Mesothelial cell of epicardium (in vitro differentiated cells): ENCODE data around the gene SIAH3. TPM values are rescaled to one million over a fixed set of nuclear protein-coding genes. Genes with fewer than 3 reads are reported as not detected.
"Not testable (repeated sequence)": the region's sequence is repeated elsewhere in the genome, so short reads cannot be mapped to it uniquely, and the experiment has no call there.

Experiments
- DNase-seq, 2 experiments: peaks; one replicate each; pipeline ENCODE4 v3.0.0; 2021; ENCODE audit warnings: low spot score in 2 of 2; ENCODE audit not compliant: unreplicated experiment in 2 of 2
- H3K27ac Mint-ChIP-seq: 2 replicates; pipeline ENCODE4 v1.8.0; 2021; ENCODE audit warnings: mixed read lengths
- H3K27me3 Mint-ChIP-seq: 2 replicates; pipeline ENCODE4 v1.8.0; 2021; ENCODE audit warnings: low read depth, mixed read lengths
- H3K36me3 Mint-ChIP-seq: 2 replicates; pipeline ENCODE4 v1.8.0; 2021; ENCODE audit warnings: mixed read lengths
- H3K4me1 Mint-ChIP-seq: 2 replicates; pipeline ENCODE4 v1.8.0; 2021; ENCODE audit warnings: mixed read lengths
- H3K4me3 Mint-ChIP-seq: 2 replicates; pipeline ENCODE4 v1.8.0; 2021; ENCODE audit warnings: mild to moderate bottlenecking, moderate library complexity, mixed read lengths
- H3K9me3 Mint-ChIP-seq: 2 replicates; pipeline ENCODE4 v1.8.0; 2021; ENCODE audit warnings: mixed read lengths
- total RNA-seq: library from RNA; stranded (reverse); gene quantifications from 3 replicates; pipeline ENCODE4 v1.2.1, GENCODE V29; 2021
- TF ChIP-seq, protein P1 (sequence below): fragments of 200-600 bp; sonication (generic); IDR thresholded peaks from one replicate; pipeline ENCODE4 v1.5.0; 2021; ENCODE audit warnings: antibody characterized with exemption; ENCODE audit not compliant: unreplicated experiment

SIAH3 gene
- total RNA-seq, 1 donor from 2014 or later: 0.42 TPM

DNA sequence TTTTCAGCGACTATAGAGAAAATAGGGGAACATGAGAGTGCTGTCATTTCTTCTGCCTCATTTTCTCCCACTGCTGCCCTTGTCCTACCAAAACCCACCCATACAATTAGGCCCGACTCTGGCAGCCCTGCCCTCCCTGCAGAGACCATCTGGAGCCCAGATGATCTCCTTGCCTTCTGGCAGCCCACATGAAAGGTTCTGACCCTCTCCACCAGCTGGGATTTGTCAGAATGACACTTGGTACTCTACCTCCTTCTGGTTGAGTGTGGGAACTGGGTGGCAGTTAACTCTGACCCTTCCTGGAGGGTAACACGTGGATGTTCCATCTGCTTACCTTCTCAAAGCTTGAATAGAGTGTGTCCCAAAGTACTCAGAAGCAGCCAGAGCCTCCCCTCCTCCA is 21.0 kb upstream of the SIAH3 start:
- H3K4me1 Mint-ChIP-seq: no peaks in the 10 kb centered on the region
- DNase-seq: no peak
- peaks cover 5% of the 10 kb centered on the region for H3K27me3 Mint-ChIP-seq
- no peak overlapping the region for H3K27ac Mint-ChIP-seq
- TF ChIP-seq, protein P1, sequence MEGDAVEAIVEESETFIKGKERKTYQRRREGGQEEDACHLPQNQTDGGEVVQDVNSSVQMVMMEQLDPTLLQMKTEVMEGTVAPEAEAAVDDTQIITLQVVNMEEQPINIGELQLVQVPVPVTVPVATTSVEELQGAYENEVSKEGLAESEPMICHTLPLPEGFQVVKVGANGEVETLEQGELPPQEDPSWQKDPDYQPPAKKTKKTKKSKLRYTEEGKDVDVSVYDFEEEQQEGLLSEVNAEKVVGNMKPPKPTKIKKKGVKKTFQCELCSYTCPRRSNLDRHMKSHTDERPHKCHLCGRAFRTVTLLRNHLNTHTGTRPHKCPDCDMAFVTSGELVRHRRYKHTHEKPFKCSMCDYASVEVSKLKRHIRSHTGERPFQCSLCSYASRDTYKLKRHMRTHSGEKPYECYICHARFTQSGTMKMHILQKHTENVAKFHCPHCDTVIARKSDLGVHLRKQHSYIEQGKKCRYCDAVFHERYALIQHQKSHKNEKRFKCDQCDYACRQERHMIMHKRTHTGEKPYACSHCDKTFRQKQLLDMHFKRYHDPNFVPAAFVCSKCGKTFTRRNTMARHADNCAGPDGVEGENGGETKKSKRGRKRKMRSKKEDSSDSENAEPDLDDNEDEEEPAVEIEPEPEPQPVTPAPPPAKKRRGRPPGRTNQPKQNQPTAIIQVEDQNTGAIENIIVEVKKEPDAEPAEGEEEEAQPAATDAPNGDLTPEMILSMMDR: no peak
- peaks cover under 1% of the 10 kb centered on the region for H3K9me3 Mint-ChIP-seq
- no peaks in the 10 kb centered on the region for H3K36me3 Mint-ChIP-seq
- no peak overlapping the region for H3K4me3 Mint-ChIP-seq

DNA sequence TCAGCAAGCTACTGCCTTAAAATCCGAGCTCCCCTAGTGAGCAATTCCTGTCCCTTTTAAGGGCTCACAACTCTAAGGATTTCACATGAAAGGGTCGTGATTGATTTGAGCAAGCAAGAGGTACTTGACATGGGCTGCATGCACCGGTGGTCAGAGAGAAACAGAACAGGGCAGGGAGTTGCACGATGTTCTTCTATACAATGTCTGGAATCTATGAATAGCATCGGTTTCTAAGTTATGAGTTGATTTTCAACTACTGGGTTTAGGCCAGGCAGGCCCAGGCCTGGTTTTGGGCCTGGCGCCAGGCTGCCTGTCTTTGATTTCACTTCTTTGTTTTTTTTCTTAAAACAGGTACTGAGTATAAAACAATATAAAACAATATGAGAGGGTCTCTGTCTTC is 19.6 kb upstream of the SIAH3 start:
- not testable (repeated sequence) for H3K4me3 Mint-ChIP-seq, H3K4me1 Mint-ChIP-seq, H3K9me3 Mint-ChIP-seq, H3K27ac Mint-ChIP-seq, H3K27me3 Mint-ChIP-seq, H3K36me3 Mint-ChIP-seq, DNase-seq

DNA sequence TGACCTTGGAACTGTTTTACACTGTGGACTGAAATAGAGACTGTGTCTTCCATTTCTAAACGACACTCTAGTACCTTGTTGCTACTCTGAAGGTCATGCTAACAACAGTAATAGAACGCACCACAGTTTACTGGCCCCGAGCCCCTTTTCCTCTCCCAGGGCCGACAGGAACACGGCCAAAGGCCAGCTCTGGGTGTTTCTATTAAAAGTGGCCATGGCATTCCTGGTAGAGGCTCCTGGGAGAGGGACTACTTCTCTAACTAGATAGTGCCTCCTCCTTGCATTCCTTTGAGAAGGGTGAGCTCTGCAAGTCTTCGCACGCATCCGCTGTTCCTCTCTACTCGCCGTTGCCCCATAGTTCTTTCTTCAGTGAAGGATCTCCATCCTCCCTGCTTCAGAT is 18.7 kb upstream of the SIAH3 start:
- H3K4me3 Mint-ChIP-seq: no peak overlapping the region
- TF ChIP-seq, protein P1: no peak
- peaks cover 3% of the 10 kb centered on the region for H3K9me3 Mint-ChIP-seq
- peaks cover 11% of the 10 kb centered on the region for H3K27me3 Mint-ChIP-seq
- no peak overlapping the region for H3K27ac Mint-ChIP-seq
- no peaks in the 10 kb centered on the region for H3K4me1 Mint-ChIP-seq
- H3K36me3 Mint-ChIP-seq: no peaks in the 10 kb centered on the region
- no peak for DNase-seq

GRCh38 chr13:45865414-45865813 is 13.9 kb upstream of the SIAH3 start:
- TF ChIP-seq, protein P1: no peak
- H3K27me3 Mint-ChIP-seq: peaks cover 36% of the 10 kb centered on the region
- H3K4me1 Mint-ChIP-seq: no peaks in the 10 kb centered on the region
- H3K9me3 Mint-ChIP-seq: peaks cover 3% of the 10 kb centered on the region
- H3K27ac Mint-ChIP-seq: no peak overlapping the region
- H3K4me3 Mint-ChIP-seq: no peak overlapping the region
- no peaks in the 10 kb centered on the region for H3K36me3 Mint-ChIP-seq
- DNase-seq: no peak

DNA sequence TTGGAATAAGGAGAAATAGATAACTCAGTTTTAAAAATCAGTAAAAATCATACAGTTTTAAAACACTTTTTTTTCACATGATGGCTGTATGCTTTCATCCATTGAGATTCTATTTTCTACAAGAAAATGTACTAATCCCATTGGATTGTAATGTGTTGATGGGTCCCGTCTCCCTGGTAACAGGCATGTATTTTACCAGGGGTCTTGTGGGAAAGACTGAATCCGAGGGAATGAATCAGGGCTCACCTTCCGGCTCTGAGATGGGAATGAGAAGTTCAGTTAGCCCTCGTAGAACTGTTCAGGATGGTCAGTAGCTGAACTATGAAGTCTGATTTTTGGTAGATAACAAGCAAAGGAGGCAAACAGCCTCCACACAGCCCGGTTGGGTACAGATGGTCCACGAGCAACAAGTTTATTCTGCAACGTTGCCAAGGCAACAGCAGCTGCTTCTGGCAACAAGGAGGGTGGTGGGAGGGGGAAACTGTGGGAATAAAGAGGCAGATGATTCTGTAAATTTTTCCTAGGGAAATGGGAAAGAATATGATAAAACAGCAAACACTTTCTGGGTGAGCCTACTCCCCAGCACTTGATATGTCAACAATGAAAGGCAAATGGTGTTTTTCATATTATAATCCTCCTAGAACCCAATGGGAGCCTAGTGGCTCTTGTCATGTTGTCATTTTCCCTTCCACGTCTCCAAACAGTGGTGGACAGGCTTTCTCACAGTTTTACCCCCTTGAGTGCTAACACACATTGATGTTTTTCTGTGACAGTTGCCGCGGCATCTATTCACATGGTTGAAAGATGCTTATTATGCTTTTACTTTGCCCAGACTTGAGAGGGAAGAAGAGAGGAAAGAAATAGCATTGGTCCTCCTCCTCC is 12.4 kb upstream of the SIAH3 start:
- H3K4me3 Mint-ChIP-seq: no peak overlapping the region
- peaks cover 8% of the 10 kb centered on the region for H3K9me3 Mint-ChIP-seq
- no peak for DNase-seq
- no peaks in the 10 kb centered on the region for H3K4me1 Mint-ChIP-seq
- H3K27me3 Mint-ChIP-seq: peaks cover 40% of the 10 kb centered on the region
- H3K27ac Mint-ChIP-seq: no peak overlapping the region
- TF ChIP-seq, protein P1: no peak
- no peaks in the 10 kb centered on the region for H3K36me3 Mint-ChIP-seq

- TF ChIP-seq, protein P1: no peak
- no peak overlapping the region for H3K27ac Mint-ChIP-seq
Observed at GRCh38 chr13:45861322-45861721, 9.8 kb upstream of the SIAH3 start.

More at GRCh38 chr13:45861322-45861721, 9.8 kb upstream of the SIAH3 start:
- Mint-ChIP-seq H3K27me3 (peaks cover 45% of the 10 kb centered on the region), H3K4me3 (no peak overlapping the region), H3K9me3 (peaks cover 4% of the 10 kb centered on the region), H3K36me3 (no peaks in the 10 kb centered on the region), H3K4me1 (no peaks in the 10 kb centered on the region)
- no peak for DNase-seq
